Measurements from ENCODE around the gene STK11IP. TPM values are rescaled to one million over a fixed set of nuclear protein-coding genes. Genes with fewer than 3 reads are reported as not detected.

STK11IP gene
- total RNA-seq, 1 experiment from 2014 or later = 45.0 TPM

GRCh38 chr2:219569635-219570034 is 28.0 kb upstream of the STK11IP start:
- ChIA-PET POLR2A (no interaction called here), RAD21 (ENCODE audit: low non-redundant PET in 1 of 2, low total read pairs in 2 of 2, uncharacterized antibody in 2 of 2, unreplicated experiment in 2 of 2) (no interaction called here), CTCF (no interaction called here)
- no peaks in the 10 kb centered on the region for H3K9me3 ChIP-seq (ENCODE audit: control insufficient read depth in 1 of 2, insufficient read depth in 1 of 2, low read depth in 1 of 2, low read length in 2 of 2)
- H3K4me1 ChIP-seq (ENCODE audit: control insufficient read depth in 1 of 2, insufficient read depth in 2 of 2, low read length in 2 of 2) = no peaks in the 10 kb centered on the region
- H3K27me3 ChIP-seq (ENCODE audit: insufficient read depth, low read length) = no peaks in the 10 kb centered on the region
- H3K9ac ChIP-seq (ENCODE audit: low read length) = no peak overlapping the region
- no peak overlapping the region for H3K4me2 ChIP-seq (ENCODE audit: low read length)
- H3K36me3 ChIP-seq (ENCODE audit: control insufficient read depth in 1 of 2, insufficient read depth in 2 of 2, low read length in 2 of 2) = no peaks in the 10 kb centered on the region
- ATAC-seq = no peak
- no peaks in the 10 kb centered on the region for H3K79me2 ChIP-seq (ENCODE audit: insufficient read depth, low read length)
- intact Hi-C loops (cut with micrococcal nuclease) = no loop called here
- H3K9me2 ChIP-seq (ENCODE audit: insufficient read depth) = no peaks in the 10 kb centered on the region
- H2AFZ ChIP-seq (ENCODE audit: low read depth, low read length, poor library complexity, severe bottlenecking) = no peak overlapping the region
- H3K27ac ChIP-seq (ENCODE audit: low read depth, low read length) = no peak overlapping the region
- DNase-seq (ENCODE audit: low read depth, low spot score) = no peak
- TF ChIP-seq FOSL1 (IDR thresholded peaks at IDR 0.05; ENCODE audit: low read depth) (no peak), CEBPB (IDR thresholded peaks at IDR 0.05; ENCODE audit: low read depth) (no peak), TCF7L2 (IDR thresholded peaks at IDR 0.05; ENCODE audit: borderline replicate concordance, extremely low read depth, insufficient read depth, insufficient read length) (no peak), RAD21 (IDR thresholded peaks at IDR 0.05; ENCODE audit: low read depth) (no peak), CBX3 (IDR thresholded peaks at IDR 0.05; ENCODE audit: low read depth) (no peak), ZNF274 (IDR thresholded peaks at IDR 0.05; ENCODE audit: low read depth, low read length) (no peak), EZH2phosphoT487 (IDR thresholded peaks at IDR 0.05; ENCODE audit: borderline replicate concordance) (no peak), ZFX (IDR thresholded peaks at IDR 0.05) (no peak), JUND (IDR thresholded peaks at IDR 0.05) (no peak), ZBTB33 (IDR thresholded peaks at IDR 0.05; ENCODE audit: extremely low read depth, insufficient replicate concordance, low read length) (no peak)
- TF ChIP-seq, protein P1, sequence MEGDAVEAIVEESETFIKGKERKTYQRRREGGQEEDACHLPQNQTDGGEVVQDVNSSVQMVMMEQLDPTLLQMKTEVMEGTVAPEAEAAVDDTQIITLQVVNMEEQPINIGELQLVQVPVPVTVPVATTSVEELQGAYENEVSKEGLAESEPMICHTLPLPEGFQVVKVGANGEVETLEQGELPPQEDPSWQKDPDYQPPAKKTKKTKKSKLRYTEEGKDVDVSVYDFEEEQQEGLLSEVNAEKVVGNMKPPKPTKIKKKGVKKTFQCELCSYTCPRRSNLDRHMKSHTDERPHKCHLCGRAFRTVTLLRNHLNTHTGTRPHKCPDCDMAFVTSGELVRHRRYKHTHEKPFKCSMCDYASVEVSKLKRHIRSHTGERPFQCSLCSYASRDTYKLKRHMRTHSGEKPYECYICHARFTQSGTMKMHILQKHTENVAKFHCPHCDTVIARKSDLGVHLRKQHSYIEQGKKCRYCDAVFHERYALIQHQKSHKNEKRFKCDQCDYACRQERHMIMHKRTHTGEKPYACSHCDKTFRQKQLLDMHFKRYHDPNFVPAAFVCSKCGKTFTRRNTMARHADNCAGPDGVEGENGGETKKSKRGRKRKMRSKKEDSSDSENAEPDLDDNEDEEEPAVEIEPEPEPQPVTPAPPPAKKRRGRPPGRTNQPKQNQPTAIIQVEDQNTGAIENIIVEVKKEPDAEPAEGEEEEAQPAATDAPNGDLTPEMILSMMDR (IDR thresholded peaks at IDR 0.05 in 2 of 3, conservative IDR thresholded peaks at IDR 0.05 in 1 of 3; ENCODE audit: borderline replicate concordance in 1 of 3, insufficient read depth in 1 of 3, low read depth in 2 of 3, low read length in 2 of 3) = no peak
- TF ChIP-seq, protein P2, sequence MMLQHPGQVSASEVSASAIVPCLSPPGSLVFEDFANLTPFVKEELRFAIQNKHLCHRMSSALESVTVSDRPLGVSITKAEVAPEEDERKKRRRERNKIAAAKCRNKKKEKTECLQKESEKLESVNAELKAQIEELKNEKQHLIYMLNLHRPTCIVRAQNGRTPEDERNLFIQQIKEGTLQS (IDR thresholded peaks at IDR 0.05) = no peak
- H4K20me1 ChIP-seq (ENCODE audit: insufficient read depth) = no peaks in the 10 kb centered on the region
- H3K4me3 ChIP-seq (replicated peaks in 1 of 2; ENCODE audit: low read depth in 1 of 2, low read length in 2 of 2) = no peak overlapping the region
- no TSS peak for BruUV-seq (replicated peaks)

Data from HCT116 (cell line).